GM18520 (cell line): ENCODE measurements around the gene ZNF677.
"Not testable (repeated sequence)": the region's sequence is repeated elsewhere in the genome, so short reads cannot be mapped to it uniquely, and the experiment has no call there.

Experiments
- ATAC-seq: cut with Tn5 transposase; IDR thresholded peaks from one replicate; pipeline ENCODE4 v1.9.1; 2021; ENCODE audit not compliant: unreplicated experiment

The ZNF677 gene

DNA sequence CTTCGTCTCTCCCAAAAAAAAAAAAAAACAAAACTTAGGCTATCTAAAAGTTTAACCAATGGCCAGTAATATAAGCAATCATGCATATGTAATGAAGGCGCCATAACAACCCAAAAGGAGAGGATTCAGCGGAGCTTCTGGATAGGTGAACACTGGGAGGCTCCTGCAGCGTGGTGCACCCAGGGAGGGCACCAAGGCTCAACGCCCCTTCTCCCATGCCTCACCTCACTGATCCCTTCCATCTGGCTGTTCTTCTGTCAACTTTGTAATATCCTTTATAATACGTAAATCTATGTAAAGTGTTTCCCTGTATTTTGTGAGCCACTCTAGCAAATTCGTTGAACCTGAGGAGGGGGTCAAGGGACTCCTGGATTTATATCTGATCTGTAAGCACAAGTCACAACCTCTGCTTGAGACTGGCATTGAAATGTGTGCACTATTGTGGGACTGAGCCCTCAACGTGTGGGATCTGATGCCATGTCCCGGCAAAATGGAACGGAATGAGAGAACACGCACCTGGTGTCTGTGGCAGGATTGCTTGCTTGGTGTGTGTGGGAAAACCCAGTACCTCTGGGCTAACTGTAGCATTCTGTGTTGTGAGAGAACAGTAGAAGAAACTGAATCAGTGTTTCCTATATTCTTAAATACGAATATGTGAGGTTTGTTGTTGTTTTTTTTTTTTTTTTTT lies 61.0 kb downstream of the ZNF677 start:
- no peak for ATAC-seq

DNA sequence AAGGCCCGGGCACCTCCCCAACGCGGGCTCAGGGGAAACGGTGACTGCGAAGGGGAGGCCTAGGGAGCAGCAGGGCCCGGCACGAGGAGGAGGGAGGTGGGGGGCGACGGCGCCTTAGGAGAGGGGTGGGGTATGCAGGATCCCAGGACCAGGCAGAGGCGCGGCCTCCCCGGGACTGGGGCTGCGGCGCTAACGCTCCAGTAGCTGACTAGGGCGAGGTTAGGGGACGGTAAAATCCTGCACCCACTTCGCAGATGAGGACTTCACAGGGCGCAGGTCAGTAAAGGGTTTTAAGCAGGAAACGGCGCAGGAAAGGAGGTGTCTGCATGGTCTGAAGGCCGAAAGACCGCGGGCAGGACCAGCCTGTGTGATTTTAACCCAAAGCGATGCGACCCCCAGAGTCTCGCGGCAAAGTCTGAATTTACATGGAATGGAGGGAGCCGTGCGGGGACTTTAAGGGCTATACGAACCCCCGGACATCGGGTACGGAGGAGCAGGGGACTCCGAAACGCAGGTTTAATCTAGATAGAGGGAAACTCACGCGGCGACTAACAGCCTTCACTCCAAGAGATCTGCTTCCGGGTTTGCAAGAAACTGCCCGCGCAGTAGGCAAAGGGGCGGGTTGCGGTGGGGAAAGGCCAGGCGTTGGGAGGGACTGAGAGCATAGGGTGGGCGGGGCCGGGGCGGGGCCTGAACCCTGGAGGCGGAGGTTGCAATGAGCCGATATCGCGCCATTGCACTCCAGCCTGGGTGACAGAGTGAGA lies 61.7 kb downstream of the ZNF677 start, which contains the start of gene ZNF665:
Gene ZNF665, minus strand, starts transcription at position 588 of the 764 bp plus-strand sequence. CDS start 10,460 bp downstream, outside the sequence.
- no peak for ATAC-seq

DNA sequence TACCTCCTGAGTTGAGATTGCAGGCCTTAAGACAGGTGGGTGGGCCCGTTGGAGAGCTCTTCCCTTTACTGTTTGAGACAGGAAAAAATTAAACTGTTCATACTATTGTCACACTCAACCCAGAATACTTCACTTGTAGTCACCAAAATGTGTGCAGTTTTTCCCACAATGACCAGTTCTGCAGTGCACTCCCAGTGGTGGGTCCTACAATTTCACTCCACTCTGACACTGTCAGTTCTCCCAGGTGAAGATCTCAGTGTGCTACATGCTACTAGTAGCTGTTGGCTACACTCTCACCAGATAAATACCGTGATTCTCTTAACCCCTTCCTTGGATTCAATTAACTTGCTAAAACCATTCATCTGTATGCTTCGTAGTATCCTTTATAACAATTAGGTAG lies 64.4 kb downstream of the ZNF677 start:
- ATAC-seq = no peak

DNA sequence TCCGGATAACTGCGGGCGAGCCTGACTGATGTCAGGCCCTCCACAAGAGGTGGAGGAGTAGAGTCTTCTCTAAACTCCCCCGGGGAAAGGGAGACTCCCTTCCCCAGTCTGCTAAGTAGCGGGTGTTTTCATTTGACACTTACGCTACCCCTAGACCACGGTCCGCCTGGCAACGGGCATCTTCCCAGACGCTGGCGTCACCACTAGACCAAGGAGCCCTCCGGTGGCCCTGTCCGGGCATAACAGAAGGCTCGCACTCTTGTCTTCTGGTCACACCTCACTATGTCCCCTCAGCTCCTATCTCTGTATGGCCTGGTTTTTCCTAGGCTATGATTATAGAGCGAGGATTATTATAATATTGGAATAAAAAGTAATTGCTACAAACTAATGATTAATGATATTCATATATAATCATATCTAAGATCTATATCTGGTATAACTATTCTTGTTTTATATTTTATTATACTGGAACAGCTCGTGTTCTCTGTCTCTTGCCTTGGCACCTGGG lies 64.9 kb downstream of the ZNF677 start:
- not testable (repeated sequence) for ATAC-seq
